ENCODE measurements around the gene FANK1.
"Not testable (repeated sequence)": the region's sequence is repeated elsewhere in the genome, so short reads cannot be mapped to it uniquely, and the experiment has no call there.

FANK1 gene

GRCh38 chr10:125895130-125896087, 955 bp upstream of the FANK1 start:
- H3K36me3 ChIP-seq (ENCODE audit: insufficient read depth, insufficient read length, low read length); H3K27me3 ChIP-seq (ENCODE audit: insufficient read depth, insufficient read length); DNase-seq (ENCODE audit: low read depth, low spot score); H3K4me1 ChIP-seq (ENCODE audit: insufficient read depth, insufficient read length); H3K9me3 ChIP-seq (ENCODE audit: insufficient read depth, low read length): not testable (repeated sequence)
- Histone ChIP-seq H3K4me3 (ENCODE audit: insufficient read length, low read depth) (peak overlapping the region; percentile 32), H3K9ac (ENCODE audit: insufficient read length, low read depth) (peak overlapping the region; percentile 33)

GRCh38 chr10:125897317-125897716, 953 bp downstream of the FANK1 start:
- not testable (repeated sequence) for H3K36me3 ChIP-seq (ENCODE audit: insufficient read depth, insufficient read length, low read length); H3K9me3 ChIP-seq (ENCODE audit: insufficient read depth, low read length); H3K9ac ChIP-seq (ENCODE audit: insufficient read length, low read depth); H3K27me3 ChIP-seq (ENCODE audit: insufficient read depth, insufficient read length); H3K4me1 ChIP-seq (ENCODE audit: insufficient read depth, insufficient read length); H3K4me3 ChIP-seq (ENCODE audit: insufficient read length, low read depth); DNase-seq (ENCODE audit: low read depth, low spot score)

DNA sequence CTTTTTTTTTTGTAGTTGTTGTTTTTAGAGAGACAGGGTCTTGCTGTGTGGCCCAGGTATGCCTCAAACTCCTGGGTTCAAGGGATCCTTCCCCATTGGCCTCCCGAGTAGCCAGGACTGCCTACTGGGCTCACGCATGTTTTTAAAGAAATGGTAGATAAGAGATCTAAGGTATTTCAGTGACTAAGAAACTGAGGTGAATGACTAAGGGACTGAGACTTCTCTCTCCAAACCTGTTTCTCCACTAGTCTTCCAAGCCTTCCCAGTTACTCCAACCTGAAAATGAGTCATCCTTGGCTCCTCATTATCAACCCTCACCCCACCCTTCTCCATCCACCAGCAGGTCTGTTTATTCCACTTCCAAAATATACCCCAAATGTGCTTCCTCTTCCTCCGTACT, 4.6 kb downstream of the FANK1 start:
- H3K4me1 ChIP-seq (ENCODE audit: insufficient read depth, insufficient read length); H3K4me3 ChIP-seq (ENCODE audit: insufficient read length, low read depth); H3K9ac ChIP-seq (ENCODE audit: insufficient read length, low read depth); H3K9me3 ChIP-seq (ENCODE audit: insufficient read depth, low read length); DNase-seq (ENCODE audit: low read depth, low spot score); H3K36me3 ChIP-seq (ENCODE audit: insufficient read depth, insufficient read length, low read length); H3K27me3 ChIP-seq (ENCODE audit: insufficient read depth, insufficient read length): not testable (repeated sequence)

- H3K4me1 ChIP-seq (ENCODE audit: insufficient read depth, insufficient read length); H3K9ac ChIP-seq (ENCODE audit: insufficient read length, low read depth); H3K4me3 ChIP-seq (ENCODE audit: insufficient read length, low read depth); H3K27me3 ChIP-seq (ENCODE audit: insufficient read depth, insufficient read length); H3K9me3 ChIP-seq (ENCODE audit: insufficient read depth, low read length); H3K36me3 ChIP-seq (ENCODE audit: insufficient read depth, insufficient read length, low read length): not testable (repeated sequence)
- DNase-seq (ENCODE audit: low read depth, low spot score), result peak; percentile 67
Observed at GRCh38 chr10:125903135-125903640, 6.8 kb downstream of the FANK1 start.

DNA sequence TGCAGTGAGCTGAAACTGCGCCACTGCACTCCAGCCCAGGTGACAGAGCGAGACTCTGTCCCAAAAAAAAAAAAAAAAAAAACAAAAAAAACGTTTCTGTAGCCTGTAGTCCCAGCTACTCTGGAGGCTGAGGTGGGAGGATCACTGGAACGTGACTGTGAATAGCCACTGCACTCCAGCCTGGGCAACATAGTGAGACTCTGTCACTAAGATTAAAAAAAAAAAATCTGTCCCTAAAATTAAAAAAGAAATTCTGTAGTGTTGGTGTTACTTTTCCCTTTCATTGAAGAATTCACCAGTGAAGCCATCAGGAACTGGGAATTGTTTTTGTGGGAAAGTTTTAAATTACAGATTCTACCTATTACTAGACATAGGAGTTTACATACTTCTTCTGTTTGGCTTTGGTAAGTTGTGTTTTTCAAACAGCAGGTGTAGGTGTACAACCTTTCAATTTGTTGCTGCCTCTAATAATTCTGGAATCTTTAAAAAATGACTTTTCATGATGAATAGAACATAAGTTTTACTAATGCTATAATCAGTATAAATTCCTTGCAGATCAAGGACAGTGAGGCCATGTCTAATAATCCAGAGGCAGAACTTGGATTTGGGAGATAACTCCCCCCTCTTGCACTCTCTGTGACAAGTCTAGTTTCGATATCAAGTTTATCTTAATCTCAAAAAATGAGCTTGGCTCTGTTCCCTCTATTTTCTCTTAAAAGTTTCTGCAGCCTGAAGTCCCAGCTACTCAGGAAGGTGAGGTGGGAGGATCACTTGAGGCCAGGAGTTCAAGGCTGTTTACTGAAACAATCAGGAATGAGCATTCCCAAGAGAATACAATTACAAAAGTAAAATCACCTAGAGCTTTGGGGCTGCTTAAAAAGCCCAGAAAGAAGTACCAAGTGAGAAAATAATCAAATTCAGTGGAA, 9.0 kb downstream of the FANK1 start:
- not testable (repeated sequence) for H3K4me3 ChIP-seq (ENCODE audit: insufficient read length, low read depth); H3K36me3 ChIP-seq (ENCODE audit: insufficient read depth, insufficient read length, low read length); H3K4me1 ChIP-seq (ENCODE audit: insufficient read depth, insufficient read length); DNase-seq (ENCODE audit: low read depth, low spot score); H3K9me3 ChIP-seq (ENCODE audit: insufficient read depth, low read length); H3K9ac ChIP-seq (ENCODE audit: insufficient read length, low read depth); H3K27me3 ChIP-seq (ENCODE audit: insufficient read depth, insufficient read length)

DNA sequence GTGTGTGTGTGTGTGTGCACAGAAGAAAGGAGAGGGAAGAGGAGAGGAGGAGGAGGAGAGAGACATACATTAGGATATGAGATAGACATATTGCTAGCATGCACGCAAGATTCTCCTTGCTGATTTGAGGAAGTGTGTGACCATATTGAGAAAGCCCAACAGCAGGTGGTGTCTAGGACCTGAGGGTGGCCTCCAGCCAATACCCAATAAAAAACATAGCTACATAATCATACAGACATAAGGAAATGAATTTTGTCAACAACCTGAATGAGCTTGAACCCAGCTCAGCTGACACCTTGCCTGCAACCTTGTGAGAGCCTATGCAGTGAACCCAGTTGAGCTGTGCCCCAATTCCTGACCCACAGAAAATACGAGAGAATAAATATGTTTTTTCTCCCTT, 11.2 kb downstream of the FANK1 start:
- not testable (repeated sequence) for H3K9me3 ChIP-seq (ENCODE audit: insufficient read depth, low read length); H3K36me3 ChIP-seq (ENCODE audit: insufficient read depth, insufficient read length, low read length); H3K4me3 ChIP-seq (ENCODE audit: insufficient read length, low read depth); DNase-seq (ENCODE audit: low read depth, low spot score); H3K4me1 ChIP-seq (ENCODE audit: insufficient read depth, insufficient read length); H3K27me3 ChIP-seq (ENCODE audit: insufficient read depth, insufficient read length); H3K9ac ChIP-seq (ENCODE audit: insufficient read length, low read depth)

DNA sequence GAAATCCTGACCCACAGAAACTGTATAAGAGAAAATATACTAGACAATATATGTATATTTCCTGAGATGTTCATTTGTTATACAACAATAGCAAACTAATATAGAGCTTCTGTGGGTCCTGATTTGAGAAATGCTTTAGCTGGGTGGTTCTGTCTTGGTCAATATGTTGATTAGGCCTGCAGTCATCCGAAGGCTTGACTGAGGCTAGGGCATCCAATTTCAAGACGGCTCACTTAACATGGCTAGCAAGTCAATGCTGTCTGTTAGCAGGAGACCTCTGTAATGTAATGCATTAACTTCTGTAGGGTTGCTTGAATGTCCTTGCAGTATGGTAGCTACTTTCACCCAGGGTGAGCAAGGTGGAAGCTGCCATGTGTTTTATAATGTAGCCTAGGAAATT, 12.4 kb downstream of the FANK1 start:
- H3K9ac ChIP-seq (ENCODE audit: insufficient read length, low read depth); H3K4me1 ChIP-seq (ENCODE audit: insufficient read depth, insufficient read length); H3K27me3 ChIP-seq (ENCODE audit: insufficient read depth, insufficient read length); H3K9me3 ChIP-seq (ENCODE audit: insufficient read depth, low read length); H3K36me3 ChIP-seq (ENCODE audit: insufficient read depth, insufficient read length, low read length); DNase-seq (ENCODE audit: low read depth, low spot score); H3K4me3 ChIP-seq (ENCODE audit: insufficient read length, low read depth): not testable (repeated sequence)

DNA sequence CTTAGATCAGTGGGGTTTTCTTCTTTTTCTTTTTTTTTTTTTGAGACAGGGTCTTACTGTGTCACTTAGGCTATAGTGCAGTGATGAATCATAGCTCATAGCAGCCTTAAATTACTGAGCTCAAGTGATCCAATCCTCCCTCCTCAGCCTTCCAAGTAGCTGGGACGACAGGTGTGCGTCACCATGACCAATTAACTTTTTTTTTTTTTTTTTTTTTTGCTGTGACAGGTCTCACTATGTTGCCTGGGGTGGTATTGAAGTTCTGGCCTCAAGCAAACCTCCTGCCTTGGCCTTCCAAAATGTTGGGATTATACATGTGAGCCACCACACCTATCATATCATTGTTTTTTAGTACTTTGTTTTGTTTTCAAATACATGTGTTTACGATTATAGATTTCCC, 13.1 kb downstream of the FANK1 start:
- H3K9me3 ChIP-seq (ENCODE audit: insufficient read depth, low read length); DNase-seq (ENCODE audit: low read depth, low spot score); H3K4me3 ChIP-seq (ENCODE audit: insufficient read length, low read depth); H3K9ac ChIP-seq (ENCODE audit: insufficient read length, low read depth); H3K36me3 ChIP-seq (ENCODE audit: insufficient read depth, insufficient read length, low read length); H3K4me1 ChIP-seq (ENCODE audit: insufficient read depth, insufficient read length); H3K27me3 ChIP-seq (ENCODE audit: insufficient read depth, insufficient read length): not testable (repeated sequence)

Data from NT2/D1 (cell line).